GM18870 (cell line): ENCODE measurements around the gene ZNF382.
A peak's percentile ranks its signal among the peaks of the same experiment; 100 is the strongest.
"Not testable (repeated sequence)": the region's sequence is repeated elsewhere in the genome, so short reads cannot be mapped to it uniquely, and the experiment has no call there.

ENCODE experiments used
- ATAC-seq: cut with Tn5 transposase; IDR thresholded peaks from one replicate; pipeline ENCODE4 v1.9.1; 2021; ENCODE audit warnings: moderate library complexity; ENCODE audit not compliant: unreplicated experiment

Gene ZNF382

GRCh38 chr19:36605101-36605876, at the start of gene ZNF382:
Gene ZNF382 (plus strand): TSS chr19:36605313. CDS start chr19:36609915, 4,602 bp downstream.
- no peak for ATAC-seq

- ATAC-seq = no peak
Observed at GRCh38 chr19:36564391-36564790, 40.7 kb upstream of the ZNF382 start.

GRCh38 chr19:36572593-36573019, 32.5 kb upstream of the ZNF382 start:
- ATAC-seq = no peak

- ATAC-seq = peak; percentile 84
Observed at GRCh38 chr19:36573020-36573894, 31.9 kb upstream of the ZNF382 start, which contains the start of gene ZNF529. Gene ZNF529 (minus strand): TSS chr19:36573292. CDS start chr19:36572346, 946 bp downstream.

- ATAC-seq = peak; percentile 8
Observed at GRCh38 chr19:36573895-36574720, 31.0 kb upstream of the ZNF382 start.

- ATAC-seq = no peak
Observed at GRCh38 chr19:36574741-36575140, 30.4 kb upstream of the ZNF382 start.

GRCh38 chr19:36577271-36577996, 27.7 kb upstream of the ZNF382 start:
- no peak for ATAC-seq

- no peak for ATAC-seq
Observed at GRCh38 chr19:36579255-36579654, 25.9 kb upstream of the ZNF382 start.

GRCh38 chr19:36602681-36603080, 2.4 kb upstream of the ZNF382 start:
- not testable (repeated sequence) for ATAC-seq

- peak; percentile 49 for ATAC-seq
Observed at GRCh38 chr19:36604656-36605100, 435 bp upstream of the ZNF382 start.

GRCh38 chr19:36605877-36606478, 865 bp downstream of the ZNF382 start:
- no peak for ATAC-seq

- no peak for ATAC-seq
Observed at GRCh38 chr19:36627057-36627456, 21.9 kb downstream of the ZNF382 start.

GRCh38 chr19:36635342-36635741, 30.2 kb downstream of the ZNF382 start:
- ATAC-seq = no peak

GRCh38 chr19:36638862-36639510, 33.9 kb downstream of the ZNF382 start:
- ATAC-seq = no peak

GRCh38 chr19:36646746-36647145, 41.6 kb downstream of the ZNF382 start:
- ATAC-seq = no peak

- no peak for ATAC-seq
Observed at GRCh38 chr19:36652958-36653357, 47.8 kb downstream of the ZNF382 start.

- no peak for ATAC-seq
Observed at GRCh38 chr19:36665832-36666231, 60.7 kb downstream of the ZNF382 start.

GRCh38 chr19:36668646-36669045, 63.5 kb downstream of the ZNF382 start:
- no peak for ATAC-seq

GRCh38 chr19:36672368-36672767, 67.3 kb downstream of the ZNF382 start:
- no peak for ATAC-seq
